ENCODE results near the gene DGCR2.
"Not testable (repeated sequence)": the region's sequence is repeated elsewhere in the genome, so short reads cannot be mapped to it uniquely, and the experiment has no call there.

The DGCR2 gene, protein sequence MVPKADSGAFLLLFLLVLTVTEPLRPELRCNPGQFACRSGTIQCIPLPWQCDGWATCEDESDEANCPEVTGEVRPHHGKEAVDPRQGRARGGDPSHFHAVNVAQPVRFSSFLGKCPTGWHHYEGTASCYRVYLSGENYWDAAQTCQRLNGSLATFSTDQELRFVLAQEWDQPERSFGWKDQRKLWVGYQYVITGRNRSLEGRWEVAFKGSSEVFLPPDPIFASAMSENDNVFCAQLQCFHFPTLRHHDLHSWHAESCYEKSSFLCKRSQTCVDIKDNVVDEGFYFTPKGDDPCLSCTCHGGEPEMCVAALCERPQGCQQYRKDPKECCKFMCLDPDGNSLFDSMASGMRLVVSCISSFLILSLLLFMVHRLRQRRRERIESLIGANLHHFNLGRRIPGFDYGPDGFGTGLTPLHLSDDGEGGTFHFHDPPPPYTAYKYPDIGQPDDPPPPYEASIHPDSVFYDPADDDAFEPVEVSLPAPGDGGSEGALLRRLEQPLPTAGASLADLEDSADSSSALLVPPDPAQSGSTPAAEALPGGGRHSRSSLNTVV

DNA sequence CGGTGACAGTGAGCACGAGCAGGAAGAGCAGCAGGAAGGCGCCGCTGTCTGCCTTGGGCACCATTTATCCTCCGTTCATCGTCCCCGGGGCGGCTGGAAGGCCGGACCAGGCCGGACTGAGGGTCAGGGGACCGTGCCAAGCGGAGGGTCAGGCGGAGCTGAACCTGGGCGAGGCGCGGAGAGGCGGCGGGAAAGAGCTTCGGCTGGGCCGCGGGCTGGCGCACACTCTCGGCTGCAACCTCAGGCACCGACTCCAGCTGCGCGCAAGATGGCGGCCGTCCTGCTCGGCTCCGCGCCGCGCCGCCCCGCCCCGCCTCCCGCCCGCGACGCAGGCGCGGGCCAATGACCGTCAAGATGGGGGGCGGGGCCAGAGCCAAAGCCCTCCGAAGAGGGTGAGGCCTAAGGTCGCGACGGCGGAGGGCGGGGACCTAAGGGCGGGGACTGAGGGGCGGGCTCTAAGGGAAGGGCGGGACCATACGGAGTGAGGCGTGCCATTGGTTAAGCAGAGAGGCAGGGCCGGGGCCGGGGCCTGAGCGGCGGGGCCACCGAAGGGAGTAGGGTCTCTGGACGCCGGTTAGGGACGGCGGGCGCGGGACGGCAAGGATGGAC, at the start of gene DGCR2:
DGCR2 (minus strand) TSS at position 270 of the 609 bp plus-strand sequence; CDS start at position 64, 206 bp downstream.
- in situ Hi-C loops (cut with MboI; ENCODE audit: low sequenced_read_pairs) = no loop called here

- in situ Hi-C loops (cut with MboI; ENCODE audit: low sequenced_read_pairs) = no loop called here
Observed at GRCh38 chr22:19169947-19170318, 47.7 kb upstream of the DGCR2 start.

- in situ Hi-C loops (cut with MboI; ENCODE audit: low sequenced_read_pairs) = no loop called here
Observed at GRCh38 chr22:19169002-19169946, 47.1 kb upstream of the DGCR2 start.

GRCh38 chr22:19168088-19168890, 46.1 kb upstream of the DGCR2 start:
- in situ Hi-C loops (cut with MboI; ENCODE audit: low sequenced_read_pairs) = no loop called here

DNA sequence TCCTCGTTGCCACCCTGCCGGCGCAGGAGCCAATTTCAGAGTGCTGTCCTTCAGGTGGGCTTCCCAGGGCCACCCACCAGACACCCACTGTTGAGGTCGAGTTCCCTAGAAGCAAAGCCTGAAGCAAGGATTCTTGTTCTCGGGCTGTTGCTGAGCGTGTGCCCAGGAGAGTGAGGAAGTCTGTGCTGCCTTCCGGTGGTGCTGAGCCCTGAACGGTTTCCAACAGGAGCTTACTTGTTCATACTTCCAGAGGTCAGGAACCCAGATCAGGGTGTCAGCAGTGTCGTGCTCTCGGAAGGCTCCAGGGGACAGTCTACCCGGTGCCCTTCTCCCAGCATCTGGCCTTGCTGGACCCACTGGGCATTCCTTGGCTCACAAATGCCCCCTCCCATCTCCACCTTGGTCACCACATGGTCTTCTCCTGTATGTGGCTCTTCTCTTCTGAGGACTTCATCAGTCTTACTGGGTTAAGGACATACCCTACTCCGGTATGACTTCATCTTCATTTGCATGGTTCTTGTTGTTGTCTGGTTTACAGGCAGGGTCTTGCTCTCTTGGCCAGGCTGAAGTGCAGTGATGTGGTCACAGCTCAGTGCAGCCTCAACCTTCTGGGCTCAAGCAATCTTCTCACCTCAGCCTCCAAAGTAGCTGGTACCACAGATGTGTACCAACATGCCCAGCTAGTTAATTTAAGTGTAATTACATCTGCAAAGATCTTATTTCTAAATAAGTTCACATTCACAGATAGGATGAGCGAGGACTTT, 45.1 kb upstream of the DGCR2 start:
- in situ Hi-C loops (cut with MboI; ENCODE audit: low sequenced_read_pairs) = no loop called here

- in situ Hi-C loops (cut with MboI; ENCODE audit: low sequenced_read_pairs) = no loop called here
Observed at GRCh38 chr22:19166421-19166820, 44.2 kb upstream of the DGCR2 start.

- in situ Hi-C loops (cut with MboI; ENCODE audit: low sequenced_read_pairs) = no loop called here
Observed at GRCh38 chr22:19164425-19164824, 42.2 kb upstream of the DGCR2 start.

- in situ Hi-C loops (cut with MboI; ENCODE audit: low sequenced_read_pairs) = not testable (repeated sequence)
Observed at GRCh38 chr22:19158649-19159048, 36.4 kb upstream of the DGCR2 start.

GRCh38 chr22:19156109-19156508, 33.9 kb upstream of the DGCR2 start:
- in situ Hi-C loops (cut with MboI; ENCODE audit: low sequenced_read_pairs) = not testable (repeated sequence)

- in situ Hi-C loops (cut with MboI; ENCODE audit: low sequenced_read_pairs) = no loop called here
Observed at GRCh38 chr22:19152942-19153883, 31.0 kb upstream of the DGCR2 start.

- in situ Hi-C loops (cut with MboI; ENCODE audit: low sequenced_read_pairs) = no loop called here
Observed at GRCh38 chr22:19151329-19152191, 29.3 kb upstream of the DGCR2 start.

DNA sequence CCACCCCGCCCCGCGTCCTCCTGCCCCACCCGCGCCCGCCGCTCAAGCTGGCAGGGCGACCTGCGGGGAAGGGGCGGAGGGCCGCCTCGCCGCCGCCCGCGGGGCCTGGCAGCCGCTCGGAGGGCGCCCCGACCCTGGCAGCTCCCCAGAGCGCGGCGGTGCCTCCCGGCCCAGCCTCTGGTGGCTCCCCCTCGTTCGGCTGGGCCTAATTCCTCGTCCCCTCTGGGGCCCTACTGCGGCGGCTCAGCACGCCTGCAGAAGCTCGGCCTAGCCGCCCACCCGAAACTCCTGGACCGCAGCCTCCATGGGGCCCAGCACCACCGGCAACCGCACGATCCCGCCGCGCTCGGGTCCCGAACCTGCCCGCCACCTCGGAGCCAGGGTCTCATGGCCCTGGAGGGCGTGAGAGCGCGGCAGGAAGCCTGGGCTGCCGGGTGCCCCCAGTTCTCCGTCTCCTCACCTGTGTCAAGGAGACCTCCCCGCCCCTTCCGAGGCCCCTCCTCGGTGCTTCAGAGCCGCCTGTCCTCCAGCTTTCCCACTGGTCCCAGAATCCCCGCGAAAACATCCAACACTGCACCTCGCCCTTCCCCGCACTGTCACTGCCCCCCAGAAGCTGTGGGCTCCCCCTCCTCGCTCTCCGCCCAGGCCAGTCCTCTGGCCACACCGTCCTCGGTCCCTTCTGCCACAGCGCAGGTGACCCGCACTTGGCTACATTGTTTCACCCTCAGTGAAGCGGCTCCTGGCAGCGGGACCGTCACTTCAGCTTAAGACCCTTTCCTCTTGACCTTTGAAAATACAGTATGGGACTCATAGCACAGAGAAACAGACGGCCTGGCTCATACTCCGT, 28.5 kb upstream of the DGCR2 start:
- in situ Hi-C loops (cut with MboI; ENCODE audit: low sequenced_read_pairs) = no loop called here

DNA sequence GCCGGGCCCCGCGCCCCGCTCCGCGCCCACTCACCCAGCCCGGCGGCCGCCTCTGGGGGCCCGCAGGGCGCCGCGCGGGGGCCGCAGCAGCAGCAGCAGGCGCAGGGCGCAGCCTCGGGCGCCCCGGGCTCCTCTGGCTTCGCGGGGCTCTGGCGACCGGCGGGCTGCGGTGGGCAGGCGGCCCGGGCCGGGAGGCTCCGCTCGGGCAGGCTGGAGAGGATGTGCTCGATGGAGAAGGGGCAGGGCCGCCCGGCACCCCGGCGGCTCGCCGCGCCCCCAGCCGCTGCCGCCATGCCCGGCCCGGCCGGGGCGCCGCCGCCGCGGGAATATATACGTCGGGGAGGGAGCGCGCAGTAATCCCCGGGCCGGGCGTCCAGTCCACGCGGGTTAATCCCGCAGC, 27.8 kb upstream of the DGCR2 start, which contains the start of gene GSC2:
GSC2 (minus strand) TSS at position 302 of the 400 bp plus-strand sequence; CDS start at position 293, 9 bp downstream.
- in situ Hi-C loops (cut with MboI; ENCODE audit: low sequenced_read_pairs) = no loop called here

DNA sequence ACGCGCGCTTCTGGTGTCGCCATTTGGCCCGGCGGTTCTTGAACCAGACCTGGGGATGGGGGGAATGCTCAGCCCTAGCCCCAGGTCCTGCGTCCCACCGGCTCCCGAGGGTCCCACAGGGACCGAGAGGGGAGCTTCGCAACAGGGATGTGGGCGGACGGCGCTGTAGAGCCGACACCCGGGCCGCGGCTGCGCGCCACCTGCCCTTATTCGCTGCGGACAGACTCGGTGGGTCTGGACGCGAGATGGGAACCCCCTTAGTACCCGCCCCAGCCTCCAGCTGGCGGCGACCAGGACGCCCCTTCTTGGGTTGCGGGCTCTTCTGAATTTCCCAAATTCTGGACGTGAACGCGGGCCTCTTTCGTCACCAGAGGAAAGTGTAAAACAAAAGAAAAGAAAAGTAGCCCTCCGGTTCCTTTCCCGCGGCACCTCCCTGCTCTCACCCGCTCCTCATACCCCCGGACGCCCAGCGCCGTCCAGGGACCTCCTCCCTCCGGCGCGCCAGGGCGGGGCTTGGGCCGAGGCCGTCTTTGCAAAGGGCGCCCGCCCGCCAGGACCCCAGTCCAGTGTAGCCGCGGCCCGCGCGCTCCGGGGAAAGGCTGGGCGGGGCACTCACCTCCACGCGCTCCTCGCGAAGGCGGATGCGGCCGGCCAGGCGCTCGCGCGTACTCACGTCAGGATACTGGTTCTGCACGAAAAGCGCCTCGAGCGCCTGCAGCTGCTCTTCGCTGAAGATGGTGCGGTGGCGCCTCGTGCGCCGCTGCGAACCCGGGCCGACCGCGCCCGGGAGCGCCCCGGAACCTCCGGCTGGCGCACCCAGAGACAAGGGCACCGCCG, 27.1 kb upstream of the DGCR2 start:
- in situ Hi-C loops (cut with MboI; ENCODE audit: low sequenced_read_pairs) = no loop called here

- in situ Hi-C loops (cut with MboI; ENCODE audit: low sequenced_read_pairs) = no loop called here
Observed at GRCh38 chr22:19148417-19149046, 26.3 kb upstream of the DGCR2 start.

Data from HL-60/S4 treated with phorbol 12-myristate 13-acetate at 8.2 ng/mL for 4 days and 3 days (cell line).